Activated CD4-positive, alpha-beta T cell treated with anti-CD3 and anti-CD28 coated beads, Interleukin-2, amount 10 ng/mL, durations not matched to agents 24 days and 14 days (primary cell): Measurements from ENCODE around the gene PDCD1LG2. TPM values are rescaled to one million over a fixed set of nuclear protein-coding genes. Genes with fewer than 3 reads are reported as not detected.

Experiments
- DNase-seq: peaks from one replicate; pipeline ENCODE4 v3.0.0; 2022
- H3K27ac Mint-ChIP-seq: one replicate; pipeline ENCODE4 v1.8.0; 2022; ENCODE audit warnings: mild to moderate bottlenecking, mixed read lengths
- H3K27me3 Mint-ChIP-seq: one replicate; pipeline ENCODE4 v1.8.0; 2022; ENCODE audit warnings: mixed read lengths
- H3K36me3 Mint-ChIP-seq: one replicate; pipeline ENCODE4 v1.8.0; 2022; ENCODE audit warnings: low read depth, mild to moderate bottlenecking, mixed read lengths
- H3K4me1 Mint-ChIP-seq: one replicate; pipeline ENCODE4 v1.8.0; 2021; ENCODE audit warnings: mixed read lengths
- H3K4me3 Mint-ChIP-seq: one replicate; pipeline ENCODE4 v1.8.0; 2022; ENCODE audit warnings: mild to moderate bottlenecking, moderate library complexity, mixed read lengths
- H3K9me3 Mint-ChIP-seq: one replicate; pipeline ENCODE4 v1.8.0; 2021; ENCODE audit warnings: mixed read lengths
- intact Hi-C: fragments of 100-400 bp; cut with micrococcal nuclease; formaldehyde crosslinking; loops from one replicate; pipeline ENCODE4 v1.15.1; 2023
- total RNA-seq: library from RNA; stranded (reverse); gene quantifications from 2 replicates; pipeline ENCODE4 v1.2.3, GENCODE V29; 2022

Gene PDCD1LG2
- total RNA-seq, 1 donor from 2014 or later, result 1.5 TPM

DNA sequence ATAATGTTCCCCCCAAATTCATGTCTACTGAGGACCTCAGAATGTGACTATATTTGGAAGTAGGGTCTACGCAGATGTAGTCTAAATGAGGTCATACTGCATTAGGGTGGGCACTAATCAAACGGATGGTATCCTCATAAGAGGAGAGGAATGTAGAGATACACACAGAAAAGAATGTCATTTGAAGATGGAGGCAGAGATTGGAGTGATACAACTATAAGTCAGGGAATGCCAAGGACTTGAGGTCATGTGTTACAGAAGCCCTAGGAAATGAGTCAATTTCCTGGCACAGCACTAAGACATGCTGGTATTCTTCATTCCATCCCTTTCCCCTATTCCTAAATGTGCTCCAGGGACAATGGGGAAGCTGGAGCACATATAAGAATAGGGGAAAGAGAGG is 758 bp upstream of the PDCD1LG2 start:
- Mint-ChIP-seq H3K27me3 (peaks cover 2% of the 10 kb centered on the region), H3K36me3 (peaks cover 14% of the 10 kb centered on the region), H3K4me1 (peaks cover 57% of the 10 kb centered on the region), H3K27ac (peak overlapping the region; percentile 96), H3K4me3 (peak overlapping the region; percentile 85), H3K9me3 (peaks cover 28% of the 10 kb centered on the region)
- intact Hi-C loops, result no loop called here
- no peak for DNase-seq

DNA sequence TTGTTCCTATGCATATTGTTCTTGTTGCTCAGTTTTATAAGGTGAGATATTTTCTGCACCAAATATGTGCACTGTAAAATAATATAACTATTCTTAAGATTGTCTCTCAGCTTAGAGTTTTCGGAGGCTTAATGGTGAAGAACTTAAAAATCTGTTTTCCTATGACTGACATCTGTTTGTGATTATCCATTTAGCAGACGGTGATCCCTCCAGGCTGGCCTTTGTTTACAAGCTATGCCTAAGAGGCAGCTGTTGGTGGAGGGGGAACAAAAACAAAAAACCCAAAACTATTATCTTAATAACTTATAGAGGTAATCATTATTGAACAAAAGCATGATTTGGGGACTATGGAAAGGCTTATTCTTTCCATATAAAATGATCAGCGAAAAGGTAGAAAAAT is 658 bp downstream of the PDCD1LG2 start:
- peaks cover 16% of the 10 kb centered on the region for H3K9me3 Mint-ChIP-seq
- peaks cover 2% of the 10 kb centered on the region for H3K27me3 Mint-ChIP-seq
- H3K36me3 Mint-ChIP-seq, result peaks cover 20% of the 10 kb centered on the region
- intact Hi-C loops, result loop anchor here (1.0 kb wide), 8 partner anchors 7 to 678 kb away; partner anchors contain the start of gene CD274
- peak overlapping the region; percentile 85 for H3K4me3 Mint-ChIP-seq
- H3K27ac Mint-ChIP-seq, result peak overlapping the region; percentile 96
- peaks cover 53% of the 10 kb centered on the region for H3K4me1 Mint-ChIP-seq
- DNase-seq, result no peak

DNA sequence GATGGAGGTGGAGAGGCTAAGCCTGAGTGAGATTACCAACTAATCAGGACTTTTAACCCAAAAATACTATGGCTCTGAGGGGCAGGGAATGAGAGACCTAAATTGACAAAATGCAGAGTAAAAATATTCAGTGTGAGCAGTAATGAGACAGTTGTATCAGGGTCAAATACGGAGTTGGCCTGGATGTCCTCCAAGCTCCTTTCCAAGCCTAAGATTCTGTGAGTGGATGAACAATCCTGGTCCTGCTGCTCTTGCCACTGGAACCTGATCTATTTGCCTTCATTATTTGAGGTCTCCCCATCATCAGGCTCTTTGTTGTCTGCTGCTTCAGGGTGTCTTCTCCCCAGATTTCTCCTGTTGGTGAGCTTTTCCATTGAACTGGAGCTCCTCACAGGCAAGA is 1.1 kb downstream of the PDCD1LG2 start:
- Mint-ChIP-seq H3K27me3 (no peaks in the 10 kb centered on the region), H3K27ac (peak overlapping the region; percentile 96), H3K36me3 (peaks cover 21% of the 10 kb centered on the region), H3K4me1 (peaks cover 53% of the 10 kb centered on the region), H3K4me3 (peak overlapping the region; percentile 85), H3K9me3 (peaks cover 13% of the 10 kb centered on the region)
- DNase-seq, result no peak
- intact Hi-C loops, result no loop called here

DNA sequence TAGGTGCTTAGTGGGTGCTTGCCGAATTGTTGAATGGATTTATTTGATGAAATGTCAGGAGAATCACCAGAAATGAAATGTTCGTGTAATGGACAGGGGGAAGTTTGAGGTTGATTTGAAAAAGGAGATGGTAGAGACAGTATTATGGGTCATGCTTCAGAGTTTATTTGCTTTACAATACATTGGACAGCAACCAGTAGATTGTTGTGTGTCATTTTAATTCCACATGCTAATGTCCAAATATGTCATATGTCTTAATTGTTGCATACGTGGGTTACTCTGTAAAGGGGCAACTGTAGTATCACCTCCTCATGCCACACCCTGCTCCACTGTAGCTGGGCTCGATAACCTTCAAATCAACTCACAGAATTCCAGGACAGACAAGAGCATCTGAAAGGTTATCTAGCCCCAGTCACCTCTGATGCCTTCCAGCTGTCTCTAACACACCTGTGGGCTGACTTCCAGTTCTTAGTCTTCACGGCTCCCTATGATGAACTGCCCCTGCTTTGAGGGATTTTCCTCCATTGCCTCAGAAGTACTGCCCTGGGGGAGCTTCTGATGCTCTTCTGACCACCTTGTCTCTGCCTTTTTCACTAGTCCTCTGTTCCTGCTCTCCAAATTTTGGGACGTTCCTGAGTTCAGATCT is 1.7 kb downstream of the PDCD1LG2 start:
- no peak for DNase-seq
- H3K9me3 Mint-ChIP-seq, result peaks cover 8% of the 10 kb centered on the region
- peaks cover 53% of the 10 kb centered on the region for H3K4me1 Mint-ChIP-seq
- H3K27me3 Mint-ChIP-seq, result no peaks in the 10 kb centered on the region
- peaks cover 22% of the 10 kb centered on the region for H3K36me3 Mint-ChIP-seq
- intact Hi-C loops, result no loop called here
- peak overlapping the region; percentile 85 for H3K4me3 Mint-ChIP-seq
- peak overlapping the region; percentile 96 for H3K27ac Mint-ChIP-seq

DNA sequence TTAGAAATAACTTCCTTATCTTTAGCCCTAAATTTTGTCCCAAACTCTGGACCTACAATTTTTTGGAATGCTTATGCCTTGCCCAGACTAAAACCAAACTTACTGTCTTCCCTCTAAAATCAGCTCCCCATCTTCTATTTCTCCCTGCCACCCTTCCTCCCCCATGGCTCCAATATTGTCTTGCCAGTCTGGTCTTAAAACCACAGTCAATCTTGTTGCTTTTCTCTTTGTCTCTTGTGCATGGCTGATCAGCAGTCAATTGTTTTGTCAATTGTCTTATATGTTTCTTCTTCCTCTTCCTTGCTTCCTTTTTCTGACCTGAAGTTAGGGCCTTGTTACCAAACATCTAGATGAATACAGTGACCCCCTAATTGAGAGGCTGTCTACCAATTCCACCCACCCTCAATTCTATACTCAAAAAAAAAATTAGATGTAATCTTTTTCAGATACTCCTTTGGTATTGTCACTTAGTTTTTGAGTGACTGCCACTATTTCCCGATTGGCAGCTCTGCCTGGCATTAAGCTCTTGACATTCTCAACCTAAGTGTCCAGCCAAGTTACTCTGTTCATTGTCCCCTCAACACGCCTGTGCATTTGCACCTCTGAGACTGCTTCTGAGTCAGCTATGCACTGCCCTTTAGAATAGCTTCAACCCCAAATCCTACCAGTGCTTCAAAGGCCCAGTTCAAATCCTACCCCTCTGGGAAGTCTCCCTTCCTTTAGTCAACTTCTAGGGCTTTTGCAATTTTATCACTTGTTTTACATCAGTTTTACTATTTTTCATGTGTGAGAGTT is 2.5 kb downstream of the PDCD1LG2 start:
- H3K27ac Mint-ChIP-seq, result no peak overlapping the region
- intact Hi-C loops, result no loop called here
- H3K4me1 Mint-ChIP-seq, result peaks cover 57% of the 10 kb centered on the region
- H3K4me3 Mint-ChIP-seq, result peak overlapping the region; percentile 85
- H3K36me3 Mint-ChIP-seq, result peaks cover 24% of the 10 kb centered on the region
- H3K27me3 Mint-ChIP-seq, result no peaks in the 10 kb centered on the region
- H3K9me3 Mint-ChIP-seq, result peaks cover 7% of the 10 kb centered on the region
- DNase-seq, result no peak

DNA sequence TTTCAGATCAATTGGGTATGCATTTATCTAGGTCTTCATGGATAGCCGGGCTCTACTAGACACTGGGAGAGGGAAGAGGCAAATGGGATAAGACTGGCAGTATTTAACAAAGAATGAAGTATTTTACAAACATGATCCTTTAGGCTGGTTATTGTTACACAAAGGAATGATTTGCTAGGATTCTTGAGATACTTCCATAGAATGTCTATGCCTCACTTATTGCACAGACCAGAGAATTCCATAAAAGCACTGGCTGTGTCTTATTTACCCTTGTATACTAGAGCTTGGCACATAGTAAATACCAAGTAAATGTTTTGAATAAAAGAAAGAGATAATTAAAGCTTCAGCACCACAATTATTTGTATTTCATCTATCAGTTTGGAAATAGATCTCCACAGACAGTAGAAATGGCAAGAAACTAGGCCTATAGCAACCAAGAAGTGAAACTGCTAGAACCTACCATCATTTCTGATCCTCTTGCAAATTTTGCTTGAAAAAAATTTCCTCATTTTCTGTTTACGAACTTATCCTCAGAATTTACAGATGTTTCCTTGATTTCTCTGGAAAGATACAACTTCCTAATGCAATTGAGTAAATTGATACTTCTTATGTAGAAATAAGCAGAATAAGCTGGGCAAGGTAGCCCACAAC is 3.8 kb downstream of the PDCD1LG2 start:
- intact Hi-C loops, result no loop called here

DNA sequence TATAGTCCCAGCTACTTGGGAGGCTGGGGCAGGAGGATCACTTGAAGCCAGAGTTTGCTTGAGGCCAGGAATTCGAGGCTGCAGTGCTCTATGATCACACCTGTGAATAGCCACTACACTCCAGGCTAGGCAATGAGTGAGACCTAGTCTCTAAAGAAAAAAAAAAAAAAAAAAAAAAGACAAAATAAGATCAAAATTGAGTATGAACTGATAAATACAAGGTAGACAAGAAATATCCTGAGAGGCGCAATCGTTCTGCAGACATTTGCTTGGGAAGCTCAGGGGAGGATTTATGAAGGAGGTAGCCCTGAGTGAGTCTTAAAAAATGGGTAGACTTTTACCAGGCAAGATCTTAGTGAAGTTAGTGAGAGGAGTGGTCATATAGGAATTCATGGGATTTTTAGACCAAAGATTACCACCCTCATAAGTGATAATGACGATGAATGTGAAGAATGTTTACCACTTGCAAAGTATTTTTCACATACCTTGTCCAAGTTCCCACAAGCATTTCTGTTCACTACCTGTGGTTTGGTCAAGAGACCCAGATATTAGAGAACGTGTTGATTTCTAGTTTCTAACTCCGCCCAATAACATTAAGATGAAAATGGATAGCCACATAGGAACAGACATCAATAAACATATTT is 4.4 kb downstream of the PDCD1LG2 start:
- Mint-ChIP-seq H3K36me3 (peaks cover 27% of the 10 kb centered on the region), H3K27me3 (no peaks in the 10 kb centered on the region), H3K4me1 (peaks cover 61% of the 10 kb centered on the region), H3K9me3 (peaks cover 4% of the 10 kb centered on the region), H3K27ac (no peak overlapping the region), H3K4me3 (no peak overlapping the region)
- no peak for DNase-seq
- intact Hi-C loops, result no loop called here

More for the DNA sequence above, 3.8 kb downstream of the PDCD1LG2 start:
- Mint-ChIP-seq H3K27me3 (no peaks in the 10 kb centered on the region), H3K36me3 (peaks cover 24% of the 10 kb centered on the region), H3K4me1 (peaks cover 60% of the 10 kb centered on the region), H3K27ac (no peak overlapping the region), H3K4me3 (no peak overlapping the region), H3K9me3 (peaks cover 7% of the 10 kb centered on the region)
- no peak for DNase-seq

DNA sequence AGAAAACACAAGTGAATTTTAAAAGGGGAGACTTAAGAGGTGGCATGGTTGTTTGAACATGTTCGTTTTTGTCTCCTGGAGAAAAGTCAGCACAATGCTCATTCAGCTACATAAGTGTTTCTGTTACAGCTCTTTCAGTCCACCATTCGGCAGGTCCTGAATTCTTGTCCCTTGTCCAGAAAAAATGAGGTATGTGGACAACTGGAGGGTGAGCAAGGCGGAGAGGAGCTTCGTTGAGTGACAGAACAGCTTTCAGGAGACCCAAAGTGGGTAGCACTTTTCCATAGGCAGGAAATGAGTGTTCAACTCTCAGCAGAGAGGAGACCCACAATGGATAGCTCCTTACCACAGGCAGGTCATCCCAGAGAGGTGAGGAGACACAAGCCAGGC is 4.9 kb downstream of the PDCD1LG2 start:
- DNase-seq, result no peak
- Mint-ChIP-seq H3K4me1 (peaks cover 56% of the 10 kb centered on the region), H3K27ac (no peak overlapping the region), H3K4me3 (no peak overlapping the region), H3K27me3 (no peaks in the 10 kb centered on the region), H3K36me3 (peaks cover 28% of the 10 kb centered on the region), H3K9me3 (peaks cover 4% of the 10 kb centered on the region)
- intact Hi-C loops, result no loop called here

DNA sequence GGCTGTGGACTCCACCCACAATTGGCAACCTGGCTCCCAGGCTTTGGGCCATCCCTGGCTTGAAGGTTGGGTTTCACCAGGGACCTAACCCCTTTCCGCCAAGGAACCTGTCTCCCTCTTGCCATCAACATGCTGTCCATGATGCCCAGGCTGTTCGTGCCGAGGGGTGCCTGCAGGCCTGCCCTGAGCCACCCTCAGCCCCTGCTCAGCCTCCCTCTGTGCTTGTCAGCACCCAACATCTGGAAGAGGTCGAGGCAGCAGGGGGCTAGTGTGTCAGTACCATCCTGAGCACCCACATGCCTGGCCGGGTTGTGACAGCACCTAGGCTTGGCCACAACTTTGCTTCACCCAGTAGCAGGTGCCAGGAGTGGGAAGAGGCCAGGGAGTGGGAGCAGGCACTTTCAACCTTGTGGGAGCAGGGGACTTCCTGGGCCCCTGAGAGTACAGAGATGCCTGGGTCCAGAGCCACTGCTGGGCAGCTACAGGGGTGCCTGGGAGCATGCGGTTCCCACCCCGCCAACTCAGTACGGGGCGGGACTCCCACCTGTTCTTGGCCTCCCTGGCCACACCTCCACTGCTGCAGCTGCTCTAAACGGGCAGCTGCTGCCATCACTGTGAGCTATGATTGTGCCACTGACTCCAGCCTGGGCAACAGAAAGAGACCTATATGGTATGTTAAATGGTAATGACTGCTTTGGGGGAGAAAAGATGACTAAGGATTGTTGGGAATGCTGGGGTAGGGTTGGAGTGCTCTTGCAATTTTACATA is 6.3 kb downstream of the PDCD1LG2 start:
- DNase-seq, result no peak
- Mint-ChIP-seq H3K36me3 (peaks cover 28% of the 10 kb centered on the region), H3K27ac (no peak overlapping the region), H3K27me3 (peaks cover 2% of the 10 kb centered on the region), H3K4me1 (peaks cover 45% of the 10 kb centered on the region), H3K9me3 (peaks cover 7% of the 10 kb centered on the region), H3K4me3 (no peak overlapping the region)
- intact Hi-C loops, result no loop called here

DNA sequence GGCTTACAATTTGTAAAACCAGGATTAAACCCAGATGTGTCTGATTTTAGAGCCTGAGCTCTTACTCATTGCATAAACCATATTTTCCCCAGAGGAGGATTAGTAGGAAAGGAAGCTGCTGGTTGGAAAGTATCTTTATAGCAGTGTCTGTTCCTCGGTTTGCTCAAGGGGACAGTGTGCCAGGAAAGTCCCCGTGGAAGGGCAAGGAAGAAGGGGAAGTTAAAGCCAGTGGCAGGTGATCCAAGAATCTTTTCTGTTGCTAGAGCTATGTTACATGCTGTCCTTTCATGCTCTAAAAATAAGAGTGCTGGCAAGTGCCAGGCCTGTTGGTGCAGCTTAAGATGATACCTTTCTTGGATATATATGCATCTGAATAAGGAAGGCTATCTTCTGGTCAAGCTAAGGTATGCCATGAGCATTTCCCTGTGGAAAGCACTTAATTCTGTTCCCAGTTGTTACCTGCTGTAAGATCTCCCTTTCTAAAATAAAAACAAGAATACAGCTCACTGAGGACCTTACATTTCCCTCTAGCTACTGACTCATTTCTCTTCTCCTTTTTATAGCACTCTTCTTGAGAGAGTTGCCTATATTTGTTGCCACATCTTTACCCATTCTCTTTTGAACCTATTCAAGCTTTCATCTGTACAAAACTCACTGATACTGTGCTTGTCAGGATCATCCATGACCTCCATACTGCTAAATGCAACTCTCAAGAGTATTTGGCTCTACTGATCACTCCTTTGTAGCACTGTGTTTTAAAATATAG is 8.0 kb downstream of the PDCD1LG2 start:
- no peak for DNase-seq
- H3K9me3 Mint-ChIP-seq, result peaks cover 7% of the 10 kb centered on the region
- peaks cover 2% of the 10 kb centered on the region for H3K27me3 Mint-ChIP-seq
- H3K36me3 Mint-ChIP-seq, result peaks cover 39% of the 10 kb centered on the region
- H3K27ac Mint-ChIP-seq, result peak overlapping the region; percentile 23
- no peak overlapping the region for H3K4me3 Mint-ChIP-seq
- peaks cover 28% of the 10 kb centered on the region for H3K4me1 Mint-ChIP-seq
- intact Hi-C loops, result loop anchor here (1.0 to 2.0 kb wide), 4 partner anchors 8 to 68 kb away; partner anchors contain the start of gene PDCD1LG2

DNA sequence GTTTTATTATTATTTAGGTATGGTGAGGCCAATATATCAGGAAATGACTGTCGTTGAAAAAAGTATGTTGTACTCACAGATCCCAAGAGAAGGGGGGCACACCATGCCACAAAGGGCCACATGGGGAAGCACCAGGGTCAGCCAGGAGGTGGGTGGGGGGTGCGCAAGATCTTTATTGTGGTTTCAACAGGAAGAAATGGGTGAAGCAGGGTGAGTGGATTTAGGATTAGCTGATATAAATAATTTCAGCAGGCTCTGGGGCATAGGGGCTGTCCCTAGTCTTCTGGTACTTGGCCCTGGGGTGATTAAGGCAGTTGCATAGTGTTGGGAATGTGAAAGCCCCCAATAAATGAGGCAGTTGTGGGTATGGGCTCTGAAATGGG is 8.6 kb downstream of the PDCD1LG2 start:
- DNase-seq, result no peak
- Mint-ChIP-seq H3K27ac (peak overlapping the region; percentile 21), H3K9me3 (peaks cover 4% of the 10 kb centered on the region), H3K4me1 (peaks cover 25% of the 10 kb centered on the region), H3K27me3 (peaks cover 2% of the 10 kb centered on the region), H3K36me3 (peaks cover 40% of the 10 kb centered on the region), H3K4me3 (no peak overlapping the region)
- intact Hi-C loops, result loop anchor here (1.0 to 2.0 kb wide), 4 partner anchors 9 to 68 kb away; partner anchors contain the start of gene PDCD1LG2

DNA sequence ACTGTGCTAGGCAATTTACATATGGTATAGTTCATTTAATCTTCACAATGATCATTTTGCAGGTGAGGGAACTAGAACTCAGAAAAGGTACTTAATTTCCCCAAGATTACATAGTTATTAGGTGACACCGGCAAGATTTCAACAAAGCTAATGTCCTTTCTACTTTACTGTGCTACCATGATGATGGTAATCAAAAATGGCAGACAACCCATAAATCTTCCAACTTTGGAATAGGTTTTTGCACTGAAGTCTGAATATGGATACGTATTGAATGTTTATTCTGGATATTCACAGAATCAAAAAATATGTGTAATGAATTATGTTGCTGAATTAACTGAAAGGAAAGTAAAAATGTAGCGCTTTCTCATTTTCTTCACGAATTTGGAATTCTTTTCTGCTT is 13.8 kb downstream of the PDCD1LG2 start:
- DNase-seq, result no peak
- peaks cover 3% of the 10 kb centered on the region for H3K9me3 Mint-ChIP-seq
- H3K27me3 Mint-ChIP-seq, result peaks cover 2% of the 10 kb centered on the region
- intact Hi-C loops, result no loop called here
- H3K27ac Mint-ChIP-seq, result no peak overlapping the region
- H3K4me3 Mint-ChIP-seq, result no peak overlapping the region
- H3K4me1 Mint-ChIP-seq, result peaks cover 7% of the 10 kb centered on the region
- H3K36me3 Mint-ChIP-seq, result peaks cover 25% of the 10 kb centered on the region
